Right cardiac atrium (tissue), 5 donors: ENCODE measurements around the gene POLR1F. TPM values are rescaled to one million over a fixed set of nuclear protein-coding genes. Genes with fewer than 3 reads are reported as not detected.
"Not testable (repeated sequence)": the region's sequence is repeated elsewhere in the genome, so short reads cannot be mapped to it uniquely, and the experiment has no call there.

Experiments used
- ATAC-seq, 2 donors: fragments of 200-7000 bp; cut with Tn5 transposase; one replicate each; pipeline versions ENCODE4 v1.8.0 to v1.9.1; 2020; ENCODE audit warnings: moderate library complexity in 2 of 2, mild to moderate bottlenecking in 1 of 2
- DNase-seq, 3 donors: peaks; one replicate each; pipeline ENCODE4 v3.0.0-alpha.2; 2020
- H3K27ac ChIP-seq: one replicate; pipeline ENCODE4 v1.5.1; 2013; ENCODE audit warnings: mild to moderate bottlenecking, low read length, control low read depth, moderate library complexity
- H3K27me3 ChIP-seq: one replicate; pipeline ENCODE4 v1.6.1; 2013; ENCODE audit not compliant: control insufficient read depth, insufficient read depth
- H3K4me1 ChIP-seq: one replicate; pipeline ENCODE4 v1.6.1; 2013; ENCODE audit warnings: low read length; ENCODE audit not compliant: control insufficient read depth, insufficient read depth
- H3K4me3 ChIP-seq: one replicate; pipeline ENCODE4 v1.5.1; 2013; ENCODE audit warnings: low read length, control low read depth
- H3K9me3 ChIP-seq: one replicate; pipeline ENCODE4 v1.6.1; 2013; ENCODE audit warnings: low read length; ENCODE audit not compliant: control insufficient read depth
- WGBS: extraction: QIAGEN DNeasy Blood & Tissue Kit; methylation state at CpG from one replicate; pipeline ENCODE4 v1.1.7; 2013; 5-methylcytosine and 5-hydroxymethylcytosine counted together
- intact Hi-C, 4 donors: fragments of 100-400 bp; cut with DNase I; formaldehyde crosslinking; loops; one replicate each; pipeline versions ENCODE4 v1.11.0 to v1.14.0; 2022 to 2023
- polyA plus RNA-seq: library from polyadenylated mRNA; stranded (reverse); fragments of 200-250 nt; gene quantifications from one replicate; pipeline ENCODE4 v1.2.3, GENCODE V29; 2013
- total RNA-seq, 4 donors: library from RNA; stranded (reverse); fragmentation: NEBNext Ultra II Directional; extraction: Animal tissue kit (Norgen Biotek cat#: 25700); gene quantifications; one replicate each; pipeline ENCODE4 v1.2.1, GENCODE V29; 2021
- donor health status: healthy with polysubstance abuse.
- donor health status: DM: no; HTN: yes; CAD: no.
- donor health status: DM: no; HTN: no; CAD: no.
- donor health status: DM: no; HTN: yes; CAD: no; lungs with severe emphysema.
- donor health status: DM: yes; HTN: yes; CAD: no.

POLR1F gene
- total and polyA plus RNA-seq, 5 donors: 5.2 to 12.8 (median 9.4) TPM

GRCh38 chr7:19709249-19709578, 377 bp upstream of the POLR1F start:
- intact Hi-C loops: no loop called here
- Histone ChIP-seq H3K27ac (no peak overlapping the region), H3K4me3 (peak overlapping the region; percentile 97), H3K27me3 (no peaks in the 10 kb centered on the region), H3K9me3 (no peaks in the 10 kb centered on the region), H3K4me1 (no peaks in the 10 kb centered on the region)
- WGBS: 52% methylated on average over 6 of the region's 6 CpGs
- ATAC-seq: no peak
- no peak for DNase-seq

GRCh38 chr7:19707240-19707639, 1.6 kb downstream of the POLR1F start:
- H3K4me3 ChIP-seq: no peak overlapping the region
- no peaks in the 10 kb centered on the region for H3K27me3 ChIP-seq
- ATAC-seq: no peak
- H3K9me3 ChIP-seq: no peaks in the 10 kb centered on the region
- 60% methylated on average over 3 of the region's 3 CpGs for WGBS
- DNase-seq: no peak
- no peak overlapping the region for H3K27ac ChIP-seq
- intact Hi-C loops: no loop called here
- H3K4me1 ChIP-seq: no peaks in the 10 kb centered on the region

- no peak for DNase-seq
- Histone ChIP-seq H3K4me1 (no peaks in the 10 kb centered on the region), H3K27me3 (no peaks in the 10 kb centered on the region), H3K4me3 (no peak overlapping the region), H3K9me3 (no peaks in the 10 kb centered on the region), H3K27ac (no peak overlapping the region)
- no peak for ATAC-seq
- WGBS: 83% methylated on average over 2 of the region's 2 CpGs
- intact Hi-C loops: no loop called here
These were observed 3.2 kb downstream of the POLR1F start for GRCh38 chr7:19705663-19706062.

- ATAC-seq: no peak
- DNase-seq: no peak
- no peaks in the 10 kb centered on the region for H3K4me1 ChIP-seq
- 95% methylated on average over 4 of the region's 4 CpGs for WGBS
- intact Hi-C loops: no loop called here
- H3K4me3 ChIP-seq: no peak overlapping the region
- no peak overlapping the region for H3K27ac ChIP-seq
- H3K27me3 ChIP-seq: no peaks in the 10 kb centered on the region
- H3K9me3 ChIP-seq: no peaks in the 10 kb centered on the region
These were observed 7.4 kb downstream of the POLR1F start for GRCh38 chr7:19701471-19701870.

- DNase-seq: no peak
- 96% methylated on average over 3 of the region's 3 CpGs for WGBS
- intact Hi-C loops: no loop called here
- Histone ChIP-seq H3K4me3 (no peak overlapping the region), H3K27ac (no peak overlapping the region), H3K9me3 (no peaks in the 10 kb centered on the region), H3K4me1 (no peaks in the 10 kb centered on the region), H3K27me3 (no peaks in the 10 kb centered on the region)
- ATAC-seq: no peak
These were observed 7.9 kb downstream of the POLR1F start for GRCh38 chr7:19700936-19701335.

GRCh38 chr7:19698331-19698730, 10.5 kb downstream of the POLR1F start:
- 98% methylated on average over 3 of the region's 3 CpGs for WGBS
- ATAC-seq (no peak), DNase-seq (no peak)
- no peaks in the 10 kb centered on the region for H3K27me3 ChIP-seq
- no peak overlapping the region for H3K4me3 ChIP-seq
- H3K9me3 ChIP-seq: no peaks in the 10 kb centered on the region
- intact Hi-C loops: no loop called here
- no peak overlapping the region for H3K27ac ChIP-seq
- no peaks in the 10 kb centered on the region for H3K4me1 ChIP-seq

- Histone ChIP-seq H3K9me3 (no peaks in the 10 kb centered on the region), H3K27ac (no peak overlapping the region), H3K4me1 (no peaks in the 10 kb centered on the region), H3K4me3 (no peak overlapping the region), H3K27me3 (no peaks in the 10 kb centered on the region)
- no peak for ATAC-seq
- intact Hi-C loops: no loop called here
- no peak for DNase-seq
These were observed 11.9 kb downstream of the POLR1F start for GRCh38 chr7:19696926-19697325.

- no peak overlapping the region for H3K4me3 ChIP-seq
- H3K27me3 ChIP-seq: no peaks in the 10 kb centered on the region
- DNase-seq: peak in 1 of 3 donors; percentile 52
- H3K4me1 ChIP-seq: no peaks in the 10 kb centered on the region
- no peak overlapping the region for H3K27ac ChIP-seq
- WGBS: 98% methylated on average over 26 of the region's 26 CpGs
- intact Hi-C loops: no loop called here
- peak in 1 of 2 donors; percentile 21 for ATAC-seq
- no peaks in the 10 kb centered on the region for H3K9me3 ChIP-seq
These were observed 16.6 kb downstream of the POLR1F start for GRCh38 chr7:19692111-19692828.

GRCh38 chr7:19690736-19691135, 18.1 kb downstream of the POLR1F start:
- Histone ChIP-seq H3K27ac (no peak overlapping the region), H3K9me3 (no peaks in the 10 kb centered on the region), H3K4me1 (no peaks in the 10 kb centered on the region), H3K27me3 (no peaks in the 10 kb centered on the region), H3K4me3 (no peak overlapping the region)
- DNase-seq (no peak), ATAC-seq (no peak)
- 68% methylated on average over 1 of the region's 1 CpG for WGBS
- intact Hi-C loops: no loop called here

GRCh38 chr7:19689130-19689529, 19.7 kb downstream of the POLR1F start:
- H3K27ac ChIP-seq, H3K9me3 ChIP-seq, H3K4me1 ChIP-seq, H3K27me3 ChIP-seq, ATAC-seq, H3K4me3 ChIP-seq, intact Hi-C loops, DNase-seq: not testable (repeated sequence)
- 66% methylated on average over 12 of the region's 12 CpGs for WGBS

GRCh38 chr7:19681596-19681995, 27.2 kb downstream of the POLR1F start:
- DNase-seq: no peak
- Histone ChIP-seq H3K4me1 (no peaks in the 10 kb centered on the region), H3K27me3 (no peaks in the 10 kb centered on the region), H3K27ac (no peak overlapping the region), H3K4me3 (no peak overlapping the region), H3K9me3 (no peaks in the 10 kb centered on the region)
- ATAC-seq: no peak
- whole genome bisulfite sequencing: 91% methylated on average over 5 of the region's 5 CpGs
- intact Hi-C loops: no loop called here

- intact Hi-C loops: no loop called here
- Histone ChIP-seq H3K9me3 (no peaks in the 10 kb centered on the region), H3K4me1 (no peaks in the 10 kb centered on the region), H3K27ac (no peak overlapping the region), H3K27me3 (no peaks in the 10 kb centered on the region), H3K4me3 (no peak overlapping the region)
- ATAC-seq (no peak), DNase-seq (no peak)
- 38% methylated on average over 2 of the region's 2 CpGs for WGBS
These were observed 31.7 kb downstream of the POLR1F start for GRCh38 chr7:19677180-19677579.
